Measurements from ENCODE around the gene PEX12.
"Not testable (repeated sequence)": the region's sequence is repeated elsewhere in the genome, so short reads cannot be mapped to it uniquely, and the experiment has no call there.

Gene PEX12

GRCh38 chr17:35578929-35579432 lies 610 bp upstream of the PEX12 start:
- DNase-seq (ENCODE audit: low read depth) = no peak
- H3K4me3 ChIP-seq (ENCODE audit: low read depth, low read length) = peak overlapping the region; percentile 82
- no peak for TF ChIP-seq CTCF (conservative IDR thresholded peaks at IDR 0.05; ENCODE audit: low read depth, low read length)

GRCh38 chr17:35577830-35578196 lies 558 bp downstream of the PEX12 start:
- no peak for TF ChIP-seq CTCF (conservative IDR thresholded peaks at IDR 0.05; ENCODE audit: low read depth, low read length)

GRCh38 chr17:35575759-35576158 lies 2.6 kb downstream of the PEX12 start:
- no peak for DNase-seq (ENCODE audit: low read depth)
- no peak for TF ChIP-seq CTCF (conservative IDR thresholded peaks at IDR 0.05; ENCODE audit: low read depth, low read length)
- no peak overlapping the region for H3K4me3 ChIP-seq (ENCODE audit: low read depth, low read length)

More at GRCh38 chr17:35577830-35578196, 558 bp downstream of the PEX12 start:
- H3K4me3 ChIP-seq (ENCODE audit: low read depth, low read length) = peak overlapping the region; percentile 82
- DNase-seq (ENCODE audit: low read depth) = peak; percentile 36

GRCh38 chr17:35569405-35569804 lies 9.0 kb downstream of the PEX12 start:
- DNase-seq (ENCODE audit: low read depth) = no peak
- no peak for TF ChIP-seq CTCF (conservative IDR thresholded peaks at IDR 0.05; ENCODE audit: low read depth, low read length)
- H3K4me3 ChIP-seq (ENCODE audit: low read depth, low read length) = no peak overlapping the region

- TF ChIP-seq CTCF (conservative IDR thresholded peaks at IDR 0.05; ENCODE audit: low read depth, low read length) = no peak
- H3K4me3 ChIP-seq (ENCODE audit: low read depth, low read length) = peak overlapping the region; percentile 89
- DNase-seq (ENCODE audit: low read depth) = peak; percentile 70
Observed at GRCh38 chr17:35568561-35568960, 9.8 kb downstream of the PEX12 start.

- DNase-seq (ENCODE audit: low read depth) = no peak
- H3K4me3 ChIP-seq (ENCODE audit: low read depth, low read length) = peak overlapping the region; percentile 89
Observed at GRCh38 chr17:35566968-35567367, 11.4 kb downstream of the PEX12 start.

GRCh38 chr17:35563181-35563580 lies 15.2 kb downstream of the PEX12 start:
- not testable (repeated sequence) for DNase-seq (ENCODE audit: low read depth); H3K4me3 ChIP-seq (ENCODE audit: low read depth, low read length)

More at GRCh38 chr17:35566968-35567367, 11.4 kb downstream of the PEX12 start:
- no peak for TF ChIP-seq CTCF (conservative IDR thresholded peaks at IDR 0.05; ENCODE audit: low read depth, low read length)

All from choroid plexus epithelial cell (primary cell).